Spinal cord (tissue), 10 donors: ENCODE results near the gene SHANK3. TPM values are rescaled to one million over a fixed set of nuclear protein-coding genes. Genes with fewer than 3 reads are reported as not detected.
"Not testable (repeated sequence)": the region's sequence is repeated elsewhere in the genome, so short reads cannot be mapped to it uniquely, and the experiment has no call there.

Experiments
- DNase-seq, 6 donors: peaks; one replicate each; pipeline versions ENCODE4 v3.0.0 to v3.0.0-alpha.2; 2013 to 2015; ENCODE audit warnings: low spot score in 6 of 6, low read depth in 4 of 6
- H3K27ac ChIP-seq: one replicate; pipeline ENCODE4 v1.5.1; 2013; ENCODE audit warnings: low read depth, low read length, control low read depth
- H3K27me3 ChIP-seq: one replicate; pipeline ENCODE4 v1.6.1; 2013; ENCODE audit warnings: low read length; ENCODE audit not compliant: control insufficient read depth, insufficient read depth
- H3K36me3 ChIP-seq: one replicate; pipeline ENCODE4 v1.6.1; 2013; ENCODE audit warnings: low read length; ENCODE audit not compliant: control insufficient read depth, insufficient read depth
- H3K4me1 ChIP-seq: one replicate; pipeline ENCODE4 v1.6.1; 2013; ENCODE audit warnings: low read length; ENCODE audit not compliant: control insufficient read depth, insufficient read depth
- H3K4me3 ChIP-seq: one replicate; pipeline ENCODE4 v1.5.1; 2013; ENCODE audit warnings: low read depth, low read length, control low read depth
- H3K9me3 ChIP-seq: one replicate; pipeline ENCODE4 v1.6.1; 2013; ENCODE audit warnings: low read length; ENCODE audit not compliant: control insufficient read depth, insufficient read depth
- WGBS: methylation state at CpG from one replicate; pipeline ENCODE4 v1.1.5; 2013; ENCODE audit warnings: missing lambda C conversion rate; ENCODE audit not compliant: insufficient coverage; 5-methylcytosine and 5-hydroxymethylcytosine counted together
- polyA plus RNA-seq, 2 donors: library from polyadenylated mRNA; unstranded; fragments of 120-200 nt; gene quantifications; one replicate each; pipeline ENCODE4 v1.2.1, GENCODE V29; 2013; ENCODE audit not compliant: insufficient read length in 2 of 2
- total RNA-seq, 2 donors: library from RNA; depleted of rRNA in 1 of 2; stranded (reverse); fragments of 120-200 nt in 1 of 2; fragments of >200 nt in 1 of 2; gene quantifications; one replicate each; pipeline versions ENCODE4 v1.2.3 to v1.2.4, GENCODE V29; 2013 to 2014
- donor health status: healthy.

The SHANK3 gene
- total and polyA plus RNA-seq, 4 donors: 7.5 to 38.5 (median 20.2) TPM

DNA sequence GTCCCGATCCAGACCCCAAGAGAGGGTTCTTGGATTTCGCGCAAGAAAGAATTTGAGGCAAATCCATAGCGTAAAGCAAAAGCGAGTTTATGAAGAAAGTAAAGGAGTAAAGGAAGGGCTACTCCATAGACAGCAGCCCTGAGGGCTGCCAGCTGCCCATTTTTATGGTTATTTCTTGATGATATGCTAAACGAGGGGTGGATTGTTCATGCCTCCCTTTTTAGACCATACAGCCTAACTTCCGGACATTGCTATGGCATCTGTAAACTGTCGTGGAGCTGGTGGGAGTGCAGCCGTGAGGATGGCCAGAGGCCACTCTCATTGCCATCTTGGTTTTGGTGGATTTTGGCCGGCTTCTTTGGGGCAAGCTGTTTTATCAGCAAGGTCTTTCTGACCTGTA is 19.4 kb upstream of the SHANK3 start:
- DNase-seq: no peak
- H3K36me3 ChIP-seq: no peaks in the 10 kb centered on the region
- H3K27me3 ChIP-seq: peaks cover 4% of the 10 kb centered on the region
- H3K4me1 ChIP-seq: peaks cover 7% of the 10 kb centered on the region
- no peaks in the 10 kb centered on the region for H3K9me3 ChIP-seq
- no peak overlapping the region for H3K27ac ChIP-seq
- 87% methylated on average over 10 of the region's 10 CpGs for WGBS
- H3K4me3 ChIP-seq: no peak overlapping the region

DNA sequence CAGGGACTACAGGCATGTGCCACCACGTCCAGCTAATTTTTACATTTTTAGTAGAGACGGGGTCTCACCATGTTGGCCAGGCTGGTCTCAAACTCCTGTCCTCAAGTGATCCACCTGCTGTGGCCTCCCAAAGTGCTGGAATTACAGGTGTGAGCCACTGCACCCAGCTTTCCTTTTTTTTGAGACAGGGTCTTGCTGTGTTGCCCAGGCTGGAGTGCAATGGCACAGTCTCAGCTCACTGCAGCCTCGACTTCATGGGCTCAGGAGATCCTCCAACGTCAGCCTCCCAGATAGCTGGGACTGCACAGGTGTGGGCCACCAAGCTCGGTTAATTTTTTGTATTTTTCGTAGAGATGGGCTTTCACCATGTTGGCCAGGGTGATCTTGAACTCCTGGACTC is 18.0 kb upstream of the SHANK3 start:
- WGBS: 86% methylated on average over 6 of the region's 6 CpGs
- not testable (repeated sequence) for H3K4me3 ChIP-seq, DNase-seq, H3K27ac ChIP-seq, H3K4me1 ChIP-seq, H3K27me3 ChIP-seq, H3K9me3 ChIP-seq, H3K36me3 ChIP-seq

DNA sequence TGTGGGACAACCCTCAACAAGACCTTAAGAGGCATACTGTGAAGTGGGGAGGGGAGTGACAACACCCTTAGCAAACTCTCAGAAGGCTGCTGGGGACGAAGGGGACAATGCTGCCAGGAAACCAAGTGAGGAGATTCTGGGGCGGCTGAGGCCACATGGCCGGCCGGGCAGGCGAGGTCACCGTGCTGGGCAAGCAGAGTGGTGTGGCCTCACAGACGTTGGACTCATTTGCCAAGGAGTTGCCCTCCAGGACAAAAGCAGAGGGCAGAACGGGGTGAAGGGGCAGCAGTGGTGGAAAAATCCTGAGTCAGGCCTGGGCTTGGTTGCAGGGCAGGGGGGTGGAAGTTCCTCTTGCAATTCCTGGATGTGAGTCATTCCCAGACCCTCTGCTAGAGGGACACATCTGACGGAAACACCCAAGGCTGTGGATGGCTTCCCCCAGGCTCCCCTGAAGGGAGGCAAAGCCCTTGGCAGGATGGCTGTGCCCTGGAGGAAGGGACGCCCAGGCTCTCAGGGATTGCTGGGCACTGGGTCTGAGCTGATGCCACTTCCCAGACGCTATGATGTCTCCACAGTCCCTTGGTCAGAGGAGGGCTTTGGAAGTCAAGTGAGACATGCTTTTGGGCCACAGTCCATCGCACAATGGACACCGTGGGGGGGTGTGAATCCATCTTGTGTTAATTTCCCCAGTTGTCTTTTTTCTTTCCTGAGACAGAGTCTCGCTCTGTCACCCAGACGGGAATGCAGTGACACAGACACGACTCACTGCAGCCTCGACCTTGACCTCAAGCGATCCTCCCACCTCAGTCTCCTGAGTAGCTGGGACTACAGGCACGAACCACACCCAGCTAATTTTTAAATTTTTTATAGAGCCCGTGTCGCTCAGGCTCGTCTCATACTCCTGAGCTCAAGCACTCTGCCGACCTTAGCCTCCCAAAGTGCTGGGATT is 16.2 kb upstream of the SHANK3 start:
- no peak for DNase-seq
- WGBS: 65% methylated on average over 18 of the region's 23 CpGs
- no peaks in the 10 kb centered on the region for H3K36me3 ChIP-seq
- H3K4me3 ChIP-seq: no peak overlapping the region
- no peaks in the 10 kb centered on the region for H3K9me3 ChIP-seq
- peaks cover 4% of the 10 kb centered on the region for H3K27me3 ChIP-seq
- no peak overlapping the region for H3K27ac ChIP-seq
- H3K4me1 ChIP-seq: peaks cover 7% of the 10 kb centered on the region

DNA sequence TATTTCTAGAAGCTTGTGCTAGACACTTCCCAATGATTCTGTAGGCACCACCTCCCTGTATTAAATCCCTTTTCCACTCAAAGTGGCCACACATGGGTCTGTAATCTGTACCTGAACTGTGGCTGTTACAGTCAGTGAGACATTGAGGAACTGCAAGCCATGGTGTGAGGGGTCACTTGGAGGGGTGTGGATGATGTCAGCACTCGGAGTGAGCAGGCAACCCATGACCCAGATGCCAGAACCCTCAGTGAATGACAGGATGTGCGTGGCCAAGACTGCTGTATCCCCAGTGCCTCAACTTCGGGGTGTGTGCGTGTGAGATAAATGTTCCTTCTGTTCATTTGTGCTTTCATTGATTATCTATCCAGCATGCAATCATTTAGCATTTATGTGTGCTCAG is 14.7 kb upstream of the SHANK3 start:
- Histone ChIP-seq H3K27ac (no peak overlapping the region), H3K4me1 (peaks cover 7% of the 10 kb centered on the region), H3K4me3 (no peak overlapping the region), H3K9me3 (no peaks in the 10 kb centered on the region), H3K27me3 (peaks cover 2% of the 10 kb centered on the region), H3K36me3 (no peaks in the 10 kb centered on the region)
- 67% methylated on average over 1 of the region's 4 CpGs for WGBS
- no peak for DNase-seq

DNA sequence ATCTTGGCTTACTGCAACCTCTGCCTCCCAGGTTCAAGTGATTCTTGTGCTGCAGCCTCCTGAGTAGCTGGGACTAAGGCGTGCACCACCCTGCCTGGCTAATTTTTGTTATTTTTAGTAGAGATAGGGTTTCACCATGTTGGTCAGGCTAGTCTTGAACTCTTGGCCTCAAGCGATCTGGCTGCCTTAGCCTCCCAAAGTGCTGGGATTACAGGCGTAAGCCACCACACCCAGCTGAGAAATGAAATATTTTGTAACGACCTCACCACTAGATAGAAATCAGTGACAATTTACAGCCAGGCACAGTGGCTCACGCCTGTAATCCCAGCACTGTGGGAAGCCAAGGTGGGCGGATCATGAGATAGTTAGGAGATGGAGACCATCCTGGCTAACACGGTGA is 12.9 kb upstream of the SHANK3 start:
- DNase-seq, H3K4me3 ChIP-seq, H3K27ac ChIP-seq, H3K36me3 ChIP-seq, H3K4me1 ChIP-seq, H3K9me3 ChIP-seq, H3K27me3 ChIP-seq: not testable (repeated sequence)
- WGBS: no CpG with 5 or more reads among the region's 7 CpGs

DNA sequence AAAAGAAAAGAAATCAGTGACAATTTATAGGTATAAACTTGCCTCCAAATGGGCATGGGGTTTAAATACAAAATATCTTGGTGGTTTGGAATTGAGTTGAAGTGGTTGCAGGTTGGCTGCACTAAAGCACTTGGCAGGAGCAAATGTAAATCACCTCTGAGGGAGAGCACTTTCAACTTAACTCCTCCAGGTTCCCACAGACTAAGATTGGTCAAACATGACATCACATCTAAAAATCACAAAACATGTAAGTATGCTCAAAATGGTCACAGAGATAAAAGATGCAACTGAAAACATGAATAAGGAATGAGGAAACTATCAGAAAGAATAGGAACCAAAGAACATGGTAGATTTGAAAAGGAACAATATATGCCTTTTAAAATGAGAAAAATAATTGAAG is 12.3 kb upstream of the SHANK3 start:
- DNase-seq: no peak
- no peak overlapping the region for H3K27ac ChIP-seq
- H3K9me3 ChIP-seq: no peaks in the 10 kb centered on the region
- peaks cover 7% of the 10 kb centered on the region for H3K4me1 ChIP-seq
- no peak overlapping the region for H3K4me3 ChIP-seq
- H3K27me3 ChIP-seq: peaks cover 2% of the 10 kb centered on the region
- H3K36me3 ChIP-seq: no peaks in the 10 kb centered on the region

DNA sequence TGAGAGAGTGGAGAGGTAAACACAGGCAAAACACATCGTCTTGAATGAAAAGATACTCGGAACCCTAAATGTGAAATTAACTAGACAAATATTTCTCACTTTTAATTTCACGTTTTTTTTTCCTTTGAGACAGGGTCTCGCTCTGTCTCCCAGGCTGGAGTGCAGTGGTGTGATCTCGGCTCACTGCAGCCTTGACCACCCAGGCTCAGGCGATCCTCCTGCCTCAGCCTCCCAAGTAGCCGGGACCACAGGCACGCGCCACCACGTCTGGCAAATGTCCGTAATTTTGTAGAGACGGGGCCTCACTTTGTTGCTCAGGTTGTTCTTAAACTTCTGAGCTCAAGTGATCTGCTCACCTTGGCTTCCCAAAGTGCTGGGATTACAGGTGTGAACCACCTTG is 7.4 kb upstream of the SHANK3 start:
- H3K4me1 ChIP-seq: no peaks in the 10 kb centered on the region
- WGBS: 93% methylated on average over 12 of the region's 12 CpGs
- H3K4me3 ChIP-seq: no peak overlapping the region
- H3K27ac ChIP-seq: no peak overlapping the region
- no peaks in the 10 kb centered on the region for H3K27me3 ChIP-seq
- no peaks in the 10 kb centered on the region for H3K9me3 ChIP-seq
- no peaks in the 10 kb centered on the region for H3K36me3 ChIP-seq
- no peak for DNase-seq

DNA sequence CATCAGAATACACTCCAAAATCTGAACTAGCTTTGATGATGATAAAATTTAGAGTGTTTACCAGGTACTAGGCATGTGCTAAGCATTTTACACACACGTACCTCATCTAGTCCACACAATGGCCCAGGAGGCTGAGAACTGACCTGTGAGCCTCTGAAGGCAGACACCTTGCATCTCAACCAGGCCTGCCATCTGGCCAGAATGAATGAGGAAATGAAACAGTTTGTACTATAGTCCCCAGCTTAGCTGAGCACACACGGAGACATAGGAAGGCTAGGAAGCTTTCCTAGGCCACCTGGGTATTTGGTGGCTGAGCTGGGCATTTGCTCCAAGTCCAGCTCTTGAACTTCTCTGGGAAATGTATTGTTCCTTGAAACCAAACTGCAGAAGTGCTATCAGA is 6.9 kb upstream of the SHANK3 start:
- Histone ChIP-seq H3K9me3 (no peaks in the 10 kb centered on the region), H3K4me3 (no peak overlapping the region), H3K27me3 (no peaks in the 10 kb centered on the region), H3K4me1 (no peaks in the 10 kb centered on the region), H3K36me3 (no peaks in the 10 kb centered on the region), H3K27ac (no peak overlapping the region)
- DNase-seq: no peak
- WGBS: 70% methylated on average over 2 of the region's 2 CpGs

DNA sequence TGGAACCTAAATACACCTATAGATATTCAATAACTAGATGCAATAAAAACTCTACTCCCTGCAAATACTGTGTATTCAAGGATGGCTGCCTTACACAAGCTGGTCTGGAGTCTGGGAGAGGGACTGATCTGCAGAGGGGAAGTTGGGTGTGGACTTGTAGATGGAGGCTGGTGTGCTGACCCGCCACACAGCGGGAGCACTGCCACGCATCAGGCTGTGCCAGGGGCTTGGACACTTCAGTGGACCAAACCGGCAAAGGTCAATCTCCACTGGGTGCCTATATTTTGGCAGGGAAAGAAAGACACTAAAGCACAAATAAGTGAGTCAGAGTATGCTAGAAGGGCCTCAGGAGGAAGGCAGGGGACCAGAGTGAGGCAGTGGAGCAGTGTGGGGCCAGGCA is 2.1 kb upstream of the SHANK3 start:
- WGBS: 59% methylated on average over 4 of the region's 4 CpGs
- Histone ChIP-seq H3K4me1 (peaks cover 24% of the 10 kb centered on the region), H3K27me3 (no peaks in the 10 kb centered on the region), H3K36me3 (peaks cover 7% of the 10 kb centered on the region), H3K4me3 (no peak overlapping the region), H3K27ac (no peak overlapping the region), H3K9me3 (no peaks in the 10 kb centered on the region)
- no peak for DNase-seq

DNA sequence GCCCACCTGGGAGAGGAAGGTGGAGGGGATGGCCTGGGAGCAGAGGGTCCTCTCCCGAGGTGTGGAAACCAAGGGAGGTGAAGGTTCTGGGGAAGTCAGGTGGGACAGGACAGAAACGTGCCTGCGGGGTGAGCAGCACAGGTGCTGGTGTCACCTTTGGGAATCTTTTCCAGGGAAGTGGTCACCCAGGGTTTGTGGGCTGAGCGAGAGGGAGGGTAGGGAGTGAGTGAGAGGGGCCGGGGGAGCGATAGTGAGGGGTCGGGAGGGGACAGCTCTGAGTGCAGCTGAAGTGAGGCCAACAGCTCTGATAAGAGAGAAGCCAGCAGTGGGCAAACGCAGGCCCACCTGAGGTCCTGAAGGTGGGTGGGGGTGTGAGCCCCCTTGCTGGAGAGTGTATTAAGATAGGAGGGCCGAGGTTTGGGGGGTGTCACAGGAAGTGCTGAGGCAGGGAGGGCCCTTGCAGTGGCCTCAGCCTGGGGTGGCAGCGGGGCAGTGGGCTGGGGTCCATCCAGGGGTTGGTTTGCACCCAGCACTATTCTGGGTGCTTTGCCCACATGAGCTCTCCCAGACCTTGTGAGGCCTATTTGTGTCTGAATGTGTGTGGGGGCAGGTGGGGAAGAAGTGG is 1.6 kb upstream of the SHANK3 start:
- no peak overlapping the region for H3K27ac ChIP-seq
- H3K4me3 ChIP-seq: no peak overlapping the region
- H3K9me3 ChIP-seq: no peaks in the 10 kb centered on the region
- 51% methylated on average over 10 of the region's 10 CpGs for WGBS
- no peak for DNase-seq
- peaks cover 27% of the 10 kb centered on the region for H3K4me1 ChIP-seq
- peaks cover 7% of the 10 kb centered on the region for H3K36me3 ChIP-seq
- H3K27me3 ChIP-seq: no peaks in the 10 kb centered on the region
